K562 (cell line): ENCODE data around the gene FAM98C. TPM values are rescaled to one million over a fixed set of nuclear protein-coding genes. Genes with fewer than 3 reads are reported as not detected.

Experiments used
- ATAC-seq: fragments of 200-7000 bp; cut with Tn5 transposase; 3 replicates; pipeline ENCODE4 v1.9.1; 2020; ENCODE audit warnings: moderate library complexity
- BruUV-seq: library from RNA; stranded (reverse); fragments of 400-500 nt; replicated peaks from 2 replicates; lab custom pipeline; 2021; lab: Mats Ljungman, UMichigan
- CTCF ChIA-PET: fragments of 300-600 bp; formaldehyde crosslinking; extraction: SDS; loops from one replicate; lab custom pipeline; 2021; ENCODE audit warnings: low intra/inter-chr PET ratio; lab: Yijun Ruan, JAX
- POLR2A ChIA-PET: fragments of 300-600, 350-650 bp; sonication (Branson Sonifier 250); formaldehyde crosslinking; extraction: SDS; loops from one replicate; lab custom pipeline; 2021; ENCODE audit warnings: antibody characterized with exemption, inconsistent platforms; lab: Yijun Ruan, JAX
- DNase-seq, 4 experiments: peaks; one replicate each; pipeline versions ENCODE4 v3.0.0 to v3.0.0-alpha.2; 2011 to 2018; ENCODE audit warnings: low spot score in 3 of 4, mixed read lengths in 3 of 4; ENCODE audit errors: extremely low read depth in 1 of 4
- FAIRE-seq: peaks from 2 replicates; lab custom pipeline; 2011; peaks lifted over from hg19 to GRCh38; lab: Jason Lieb, UNC
- H2AFZ ChIP-seq: 2 replicates; pipeline ENCODE4 v1.6.0; 2011; ENCODE audit warnings: low read depth, low read length, control low read depth, inconsistent platforms
- H3K27ac ChIP-seq: fragments of 200-600 bp; 3 replicates; pipeline ENCODE4 v1.8.0; 2011; ENCODE audit warnings: low read depth, mild to moderate bottlenecking, control low read depth, inconsistent platforms, low read length, moderate library complexity, mixed read lengths; ENCODE audit errors: extremely low read depth
- H3K27me3 ChIP-seq, 2 experiments: fragments of 300-600 bp in 1 of 2; 2 replicates in 1 of 2; 3 replicates in 1 of 2; pipeline versions ENCODE4 v1.6.0 to v1.8.0; 2011; ENCODE audit warnings: inconsistent platforms in 2 of 2, low read length in 2 of 2, mild to moderate bottlenecking in 1 of 2, mixed read lengths in 1 of 2, moderate library complexity in 1 of 2; ENCODE audit not compliant: control insufficient read depth in 2 of 2, insufficient read depth in 2 of 2
- H3K36me3 ChIP-seq: fragments of 300-600 bp; 3 replicates; pipeline ENCODE4 v1.8.0; 2011; ENCODE audit warnings: mild to moderate bottlenecking, low read length, inconsistent platforms; ENCODE audit not compliant: control insufficient read depth, insufficient read depth
- H3K4me1 ChIP-seq, 2 experiments: fragments of 200-600 bp in 1 of 2; replicated peaks in 1 of 2; 2 replicates in 1 of 2; 3 replicates in 1 of 2; pipeline versions ENCODE4 v1.5.1 to v1.8.0; 2011; ENCODE audit warnings: inconsistent platforms in 2 of 2, low read length in 2 of 2, mild to moderate bottlenecking in 1 of 2, mixed read lengths in 1 of 2, moderate library complexity in 1 of 2; ENCODE audit not compliant: control insufficient read depth in 2 of 2, insufficient read depth in 2 of 2
- H3K4me2 ChIP-seq: 2 replicates; pipeline ENCODE4 v1.6.1; 2011; ENCODE audit warnings: low read length, control low read depth, inconsistent platforms, mixed read lengths; ENCODE audit not compliant: insufficient read depth
- H3K4me3 ChIP-seq: fragments of 200-600 bp; sonication (generic), shearing (Covaris generic); 2 replicates; pipeline ENCODE4 v1.5.1; 2016; ENCODE audit warnings: control low read depth, inconsistent platforms
- H3K79me2 ChIP-seq: fragments of 200-600 bp; 3 replicates; pipeline ENCODE4 v1.8.0; 2011; ENCODE audit warnings: low read length, inconsistent platforms; ENCODE audit not compliant: control insufficient read depth, insufficient read depth
- H3K9ac ChIP-seq, 2 experiments: 2 replicates each; pipeline versions ENCODE4 v1.6.0 to v1.6.1; 2011; ENCODE audit warnings: low read depth in 2 of 2, low read length in 2 of 2, control low read depth in 1 of 2, inconsistent platforms in 1 of 2, mild to moderate bottlenecking in 1 of 2, mixed read lengths in 1 of 2; ENCODE audit not compliant: insufficient read depth in 1 of 2
- H3K9me1 ChIP-seq: one replicate; pipeline ENCODE4 v1.6.0; 2011; ENCODE audit warnings: inconsistent platforms, mild to moderate bottlenecking, low read length, moderate library complexity; ENCODE audit not compliant: control insufficient read depth, insufficient read depth
- H3K9me3 ChIP-seq: replicated peaks from 2 replicates; pipeline ENCODE4 v1.5.1; 2011; ENCODE audit warnings: low read depth, low read length, inconsistent platforms; ENCODE audit not compliant: control insufficient read depth, insufficient read depth
- H4K20me1 ChIP-seq: replicated peaks from 2 replicates; pipeline ENCODE4 v1.6.1; 2011; ENCODE audit warnings: low read length, inconsistent platforms, mixed read lengths; ENCODE audit not compliant: control insufficient read depth, insufficient read depth
- CCAR2 ChIP-seq: fragments of 200-400 bp; formaldehyde crosslinking; IDR thresholded peaks from 2 replicates; pipeline ENCODE4 v1.6.1; 2017; ENCODE audit warnings: mild to moderate bottlenecking, low read depth, low read length
- FOXA3 ChIP-seq, 2 experiments: fragments of 450-650 bp in 1 of 2; sonication (generic) in 1 of 2; formaldehyde crosslinking; IDR thresholded peaks in 1 of 2; conservative IDR thresholded peaks in 1 of 2; 2 replicates each; pipeline versions ENCODE4 v1.4.0 to v1.8.0; 2020 to 2022; ENCODE audit warnings: mild to moderate bottlenecking in 2 of 2, missing genetic modification reagents in 1 of 2
- GTF2A2 ChIP-seq: IDR thresholded peaks from 2 replicates; pipeline ENCODE4 v1.6.1; 2016; ENCODE audit warnings: mild to moderate bottlenecking, missing genetic modification characterization, missing compliant biosample characterization
- HIVEP1 ChIP-seq: fragments of 250-450 bp; sonication (Bioruptor Pico); IDR thresholded peaks from 2 replicates; pipeline ENCODE4 v1.4.0; 2020; ENCODE audit warnings: mild to moderate bottlenecking
- MAFK ChIP-seq: IDR thresholded peaks from 2 replicates; pipeline ENCODE4 v1.6.1; 2011; ENCODE audit warnings: low read length, improper control_type of control experiment
- MECOM ChIP-seq: fragments of 250-450 bp; sonication (Bioruptor Pico); IDR thresholded peaks from 2 replicates; pipeline ENCODE4 v1.8.0; 2022; ENCODE audit warnings: inconsistent platforms
- POLR2B ChIP-seq: fragments of 450-650 bp; IDR thresholded peaks from 2 replicates; pipeline ENCODE4 v1.6.1; 2018; ENCODE audit warnings: low read depth; ENCODE audit not compliant: partially characterized antibody
- RCOR1 ChIP-seq, 2 experiments: IDR thresholded peaks; 2 replicates each; pipeline ENCODE4 v1.6.1; 2012; ENCODE audit warnings: low read depth in 2 of 2, low read length in 2 of 2, borderline replicate concordance in 1 of 2, improper control_type of control experiment in 1 of 2
- ZNF444 ChIP-seq: fragments of 250-450 bp; sonication (Bioruptor Pico); IDR thresholded peaks from 2 replicates; pipeline ENCODE4 v1.4.0; 2020; ENCODE audit warnings: mild to moderate bottlenecking, moderate library complexity
- ZNF551 ChIP-seq: fragments of 250-450 bp; sonication (Bioruptor Pico); IDR thresholded peaks from 2 replicates; pipeline ENCODE4 v1.5.0; 2021; ENCODE audit warnings: mild to moderate bottlenecking, moderate library complexity
- WGBS: fragments of 100-300 bp; shearing (Covaris generic); methylation state at CpG from one replicate; pipeline ENCODE4 v1.1.6; 2016; ENCODE audit warnings: low coverage, mixed read lengths; ENCODE audit not compliant: insufficient coverage; ENCODE audit errors: missing lambda C conversion rate; 5-methylcytosine and 5-hydroxymethylcytosine counted together
- in situ Hi-C: fragments of 300-500 bp; cut with MboI; formaldehyde crosslinking; loops from 4 replicates; pipeline ENCODE4 v1.15.0; 2018; ENCODE audit warnings: inconsistent platforms, mixed read lengths
- intact Hi-C: fragments of 100-400 bp; cut with micrococcal nuclease; formaldehyde crosslinking; loops from 2 replicates; pipeline ENCODE4 v1.14.2; 2022
- polyA plus RNA-seq, 8 experiments: library from polyadenylated mRNA; depleted of rRNA in 4 of 8; stranded (reverse) in 5 of 8; unstranded in 3 of 8; fragments of >200 nt; fragmentation: Nextera tagmentation in 2 of 8; fragmentation: Illumina TruSeq in 1 of 8; extraction: Ambion mirVana in 2 of 8; extraction: Trizol in 1 of 8; gene quantifications; 2 replicates each; pipeline versions ENCODE4 v1.2.1 to v1.2.3, GENCODE V29; 2011 to 2014; ENCODE audit warnings: inconsistent platforms in 1 of 8, missing spikeins in 1 of 8
- total RNA-seq, 7 experiments: library from RNA; depleted of rRNA in 6 of 7; stranded (reverse); fragments of >200 nt in 6 of 7; fragmentation: Illumina TruSeq in 2 of 7; extraction: Trizol in 2 of 7; gene quantifications; 2 replicates each; pipeline versions ENCODE4 v1.2.1 to v1.2.3, GENCODE V29; 2011 to 2021; ENCODE audit warnings: low replicate concordance in 1 of 7
- TF ChIP-seq, protein P1 (sequence below): fragments of 250-450 bp; sonication (Bioruptor Pico); IDR thresholded peaks from 2 replicates; pipeline ENCODE4 v1.5.0; 2020; ENCODE audit warnings: mild to moderate bottlenecking
- TF ChIP-seq, protein P2 (sequence below): sonication (generic); formaldehyde crosslinking; IDR thresholded peaks from 2 replicates; pipeline ENCODE4 v1.8.1; 2023; ENCODE audit warnings: mild to moderate bottlenecking, missing genetic modification reagents
- TF ChIP-seq, protein P3 (sequence below): fragments of 250-450 bp; sonication (Bioruptor Pico); IDR thresholded peaks from 2 replicates; pipeline ENCODE4 v1.9.0; 2021; ENCODE audit warnings: mild to moderate bottlenecking, inconsistent platforms
- TF ChIP-seq, protein P4 (sequence below): fragments of 250-450 bp; sonication (Bioruptor Pico); IDR thresholded peaks from 2 replicates; pipeline ENCODE4 v1.5.0; 2022; ENCODE audit warnings: mild to moderate bottlenecking

Gene FAM98C
- total and polyA plus RNA-seq, 9 of the 15 experiments (the other 6 are each of a cell fraction or from before 2014, with no cell fraction given): 1.7 to 43.8 (median 13.7) TPM

DNA sequence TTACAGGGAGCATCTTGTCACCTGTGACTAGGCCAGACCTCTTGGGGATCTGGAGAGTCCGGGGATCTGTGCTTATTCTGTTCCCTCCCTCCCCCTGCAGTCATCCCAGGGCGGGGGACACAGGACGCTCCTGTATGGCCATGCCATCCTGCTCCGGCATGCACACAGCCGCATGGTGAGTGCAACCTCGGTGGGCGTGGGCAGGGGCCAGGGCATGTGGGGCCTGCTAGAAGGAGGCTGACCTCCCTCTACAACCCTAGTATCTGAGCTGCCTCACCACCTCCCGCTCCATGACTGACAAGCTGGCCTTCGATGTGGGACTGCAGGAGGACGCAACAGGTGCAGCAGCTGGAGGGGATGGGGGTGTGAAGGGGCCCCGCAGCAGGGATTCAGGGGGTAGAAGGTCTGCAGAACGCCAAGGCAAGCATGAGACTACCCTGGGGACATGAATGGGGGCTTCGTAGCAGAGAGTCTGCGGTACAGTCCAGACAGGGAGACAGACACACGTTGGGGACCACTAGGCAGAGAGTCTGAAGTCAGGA, 40.6 kb downstream of the FAM98C start:
- no peak for DNase-seq
- TF ChIP-seq ZNF444 (CRISPR knock-in tag) (no peak), ZNF551 (CRISPR knock-in tag) (no peak), MAFK (no peak), CCAR2 (no peak), GTF2A2 (tag) (no peak), RCOR1 (IDR thresholded peaks at IDR 0.05; ENCODE audit: borderline replicate concordance in 1 of 2, low read depth in 2 of 2, low read length in 2 of 2) (no peak), POLR2B (no peak), HIVEP1 (CRISPR knock-in tag) (no peak), MECOM (no peak), FOXA3 (CRISPR knock-in tag; conservative IDR thresholded peaks at IDR 0.05 in 1 of 2, IDR thresholded peaks at IDR 0.05 in 1 of 2) (no peak)
- TF ChIP-seq, protein P1, sequence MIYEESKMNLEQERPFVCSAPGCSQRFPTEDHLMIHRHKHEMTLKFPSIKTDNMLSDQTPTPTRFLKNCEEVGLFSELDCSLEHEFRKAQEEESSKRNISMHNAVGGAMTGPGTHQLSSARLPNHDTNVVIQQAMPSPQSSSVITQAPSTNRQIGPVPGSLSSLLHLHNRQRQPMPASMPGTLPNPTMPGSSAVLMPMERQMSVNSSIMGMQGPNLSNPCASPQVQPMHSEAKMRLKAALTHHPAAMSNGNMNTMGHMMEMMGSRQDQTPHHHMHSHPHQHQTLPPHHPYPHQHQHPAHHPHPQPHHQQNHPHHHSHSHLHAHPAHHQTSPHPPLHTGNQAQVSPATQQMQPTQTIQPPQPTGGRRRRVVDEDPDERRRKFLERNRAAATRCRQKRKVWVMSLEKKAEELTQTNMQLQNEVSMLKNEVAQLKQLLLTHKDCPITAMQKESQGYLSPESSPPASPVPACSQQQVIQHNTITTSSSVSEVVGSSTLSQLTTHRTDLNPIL: no peak
- TF ChIP-seq, protein P2, sequence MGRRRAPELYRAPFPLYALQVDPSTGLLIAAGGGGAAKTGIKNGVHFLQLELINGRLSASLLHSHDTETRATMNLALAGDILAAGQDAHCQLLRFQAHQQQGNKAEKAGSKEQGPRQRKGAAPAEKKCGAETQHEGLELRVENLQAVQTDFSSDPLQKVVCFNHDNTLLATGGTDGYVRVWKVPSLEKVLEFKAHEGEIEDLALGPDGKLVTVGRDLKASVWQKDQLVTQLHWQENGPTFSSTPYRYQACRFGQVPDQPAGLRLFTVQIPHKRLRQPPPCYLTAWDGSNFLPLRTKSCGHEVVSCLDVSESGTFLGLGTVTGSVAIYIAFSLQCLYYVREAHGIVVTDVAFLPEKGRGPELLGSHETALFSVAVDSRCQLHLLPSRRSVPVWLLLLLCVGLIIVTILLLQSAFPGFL (CRISPR knock-in tag): no peak
- TF ChIP-seq, protein P3, sequence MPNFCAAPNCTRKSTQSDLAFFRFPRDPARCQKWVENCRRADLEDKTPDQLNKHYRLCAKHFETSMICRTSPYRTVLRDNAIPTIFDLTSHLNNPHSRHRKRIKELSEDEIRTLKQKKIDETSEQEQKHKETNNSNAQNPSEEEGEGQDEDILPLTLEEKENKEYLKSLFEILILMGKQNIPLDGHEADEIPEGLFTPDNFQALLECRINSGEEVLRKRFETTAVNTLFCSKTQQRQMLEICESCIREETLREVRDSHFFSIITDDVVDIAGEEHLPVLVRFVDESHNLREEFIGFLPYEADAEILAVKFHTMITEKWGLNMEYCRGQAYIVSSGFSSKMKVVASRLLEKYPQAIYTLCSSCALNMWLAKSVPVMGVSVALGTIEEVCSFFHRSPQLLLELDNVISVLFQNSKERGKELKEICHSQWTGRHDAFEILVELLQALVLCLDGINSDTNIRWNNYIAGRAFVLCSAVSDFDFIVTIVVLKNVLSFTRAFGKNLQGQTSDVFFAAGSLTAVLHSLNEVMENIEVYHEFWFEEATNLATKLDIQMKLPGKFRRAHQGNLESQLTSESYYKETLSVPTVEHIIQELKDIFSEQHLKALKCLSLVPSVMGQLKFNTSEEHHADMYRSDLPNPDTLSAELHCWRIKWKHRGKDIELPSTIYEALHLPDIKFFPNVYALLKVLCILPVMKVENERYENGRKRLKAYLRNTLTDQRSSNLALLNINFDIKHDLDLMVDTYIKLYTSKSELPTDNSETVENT (CRISPR knock-in tag): no peak
- TF ChIP-seq, protein P4, sequence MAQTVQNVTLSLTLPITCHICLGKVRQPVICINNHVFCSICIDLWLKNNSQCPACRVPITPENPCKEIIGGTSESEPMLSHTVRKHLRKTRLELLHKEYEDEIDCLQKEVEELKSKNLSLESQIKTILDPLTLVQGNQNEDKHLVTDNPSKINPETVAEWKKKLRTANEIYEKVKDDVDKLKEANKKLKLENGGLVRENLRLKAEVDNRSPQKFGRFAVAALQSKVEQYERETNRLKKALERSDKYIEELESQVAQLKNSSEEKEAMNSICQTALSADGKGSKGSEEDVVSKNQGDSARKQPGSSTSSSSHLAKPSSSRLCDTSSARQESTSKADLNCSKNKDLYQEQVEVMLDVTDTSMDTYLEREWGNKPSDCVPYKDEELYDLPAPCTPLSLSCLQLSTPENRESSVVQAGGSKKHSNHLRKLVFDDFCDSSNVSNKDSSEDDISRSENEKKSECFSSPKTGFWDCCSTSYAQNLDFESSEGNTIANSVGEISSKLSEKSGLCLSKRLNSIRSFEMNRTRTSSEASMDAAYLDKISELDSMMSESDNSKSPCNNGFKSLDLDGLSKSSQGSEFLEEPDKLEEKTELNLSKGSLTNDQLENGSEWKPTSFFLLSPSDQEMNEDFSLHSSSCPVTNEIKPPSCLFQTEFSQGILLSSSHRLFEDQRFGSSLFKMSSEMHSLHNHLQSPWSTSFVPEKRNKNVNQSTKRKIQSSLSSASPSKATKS: no peak
- Histone ChIP-seq H3K4me3 (no peak overlapping the region), H3K79me2 (no peaks in the 10 kb centered on the region), H4K20me1 (no peaks in the 10 kb centered on the region), H3K4me1 (peaks cover 0 to 25% of the 10 kb centered on the region in 2 experiments; a peak in 2 of 5 replicates), H3K27me3 (no peaks in the 10 kb centered on the region), H3K4me2 (no peak overlapping the region), H3K36me3 (peaks cover 13% of the 10 kb centered on the region; the same call in 1 of the 3 replicates), H3K9me1 (no peaks in the 10 kb centered on the region), H3K9me3 (no peaks in the 10 kb centered on the region), H3K9ac (no peak overlapping the region), H2AFZ (no peak overlapping the region), H3K27ac (no peak overlapping the region)
- in situ Hi-C loops (no loop called here), intact Hi-C loops (no loop called here)
- ChIA-PET POLR2A (interaction anchor here (0.6 kb wide), 1 partner anchor 41 kb away, joined by 3 read pairs; the partner anchor contains the start of gene FAM98C), CTCF (interaction anchor here (0.6 kb wide), 1 partner anchor 692 kb away, joined by 4 read pairs; no protein-coding TSS in a partner anchor)
- 78% methylated on average over 13 of the region's 15 CpGs for WGBS
- no TSS peak for BruUV-seq
- ATAC-seq: no peak
- FAIRE-seq: no peak
